ENCODE measurements around the gene ARHGEF4. TPM values are rescaled to one million over a fixed set of nuclear protein-coding genes. Genes with fewer than 3 reads are reported as not detected.

ARHGEF4 gene
- total RNA-seq, 1 experiment from 2014 or later: 26.6 TPM

DNA sequence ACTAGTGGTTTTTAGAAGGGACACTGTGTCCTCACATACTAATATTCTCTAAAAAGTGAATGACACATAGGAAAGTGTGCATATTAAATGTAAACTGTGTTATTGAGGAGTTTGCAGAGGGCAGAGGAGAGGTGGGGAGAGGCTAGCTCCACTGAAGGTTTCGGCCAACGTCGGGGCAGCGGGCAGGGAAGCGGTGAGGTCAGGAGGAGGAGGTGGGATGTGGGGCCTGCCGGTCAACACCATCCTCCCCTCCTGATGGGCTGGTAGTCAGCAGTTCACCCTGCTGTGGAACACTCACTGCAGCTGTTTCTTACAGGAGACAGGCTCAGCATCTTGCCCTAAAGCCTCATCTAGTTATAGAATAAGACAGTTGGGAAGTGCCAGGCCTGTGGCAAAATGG, 74.2 kb downstream of the ARHGEF4 start:
- Histone ChIP-seq H3K27ac (ENCODE audit: low read depth, low read length) (no peak overlapping the region), H3K4me2 (ENCODE audit: low read length) (no peak overlapping the region), H3K79me2 (ENCODE audit: insufficient read depth, low read length) (no peaks in the 10 kb centered on the region), H3K9me2 (ENCODE audit: insufficient read depth) (no peaks in the 10 kb centered on the region), H3K4me1 (ENCODE audit: control insufficient read depth in 1 of 2, insufficient read depth in 2 of 2, low read length in 2 of 2) (no peaks in the 10 kb centered on the region), H2AFZ (ENCODE audit: low read depth, low read length, poor library complexity, severe bottlenecking) (no peak overlapping the region), H3K36me3 (ENCODE audit: control insufficient read depth in 1 of 2, insufficient read depth in 2 of 2, low read length in 2 of 2) (no peaks in the 10 kb centered on the region), H3K4me3 (replicated peaks in 1 of 2; ENCODE audit: low read depth in 1 of 2, low read length in 2 of 2) (no peak overlapping the region), H3K9ac (ENCODE audit: low read length) (no peak overlapping the region), H3K27me3 (ENCODE audit: insufficient read depth, low read length) (no peaks in the 10 kb centered on the region), H4K20me1 (ENCODE audit: insufficient read depth) (0 out of 2 replicates have a peak, but pooled peaks cover 3% of the 10 kb centered on the region), H3K9me3 (ENCODE audit: control insufficient read depth in 1 of 2, insufficient read depth in 1 of 2, low read depth in 1 of 2, low read length in 2 of 2) (no peaks in the 10 kb centered on the region)
- ATAC-seq (no peak), DNase-seq (ENCODE audit: low read depth, low spot score) (no peak)
- TF ChIP-seq POLR2AphosphoS5 (IDR thresholded peaks at IDR 0.05; ENCODE audit: low read depth, low read length) (no peak), EZH2phosphoT487 (IDR thresholded peaks at IDR 0.05; ENCODE audit: borderline replicate concordance) (no peak), EZH2 (IDR thresholded peaks at IDR 0.05) (no peak), ZNF274 (IDR thresholded peaks at IDR 0.05; ENCODE audit: low read depth, low read length) (no peak)
- intact Hi-C loops (cut with micrococcal nuclease): no loop called here
- no TSS peak for BruUV-seq (replicated peaks)
- CTCF ChIA-PET: no interaction called here
- POLR2A ChIA-PET: no interaction called here
- RAD21 ChIA-PET (ENCODE audit: low non-redundant PET in 1 of 2, low total read pairs in 2 of 2, uncharacterized antibody in 2 of 2, unreplicated experiment in 2 of 2): no interaction called here

DNA sequence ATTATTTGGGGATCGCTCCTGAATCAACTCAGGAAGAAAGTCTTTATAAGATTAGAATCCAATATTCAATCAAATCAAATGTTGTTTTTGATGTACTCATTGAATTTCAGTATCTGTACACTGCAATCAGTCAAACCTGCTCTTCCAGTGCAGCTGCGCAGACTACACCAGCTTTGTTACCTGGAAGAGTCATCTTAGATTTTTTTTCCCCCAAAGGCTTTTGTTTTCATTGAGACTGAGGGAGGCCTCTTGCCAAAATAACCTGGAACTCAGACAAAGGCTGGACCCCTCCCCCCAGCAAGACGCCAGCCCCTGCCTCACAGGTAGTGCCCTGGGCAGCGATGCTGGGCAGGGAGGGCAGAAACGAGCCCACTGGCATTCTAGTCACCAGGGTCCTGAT, 74.8 kb downstream of the ARHGEF4 start:
- TF ChIP-seq, protein P1, sequence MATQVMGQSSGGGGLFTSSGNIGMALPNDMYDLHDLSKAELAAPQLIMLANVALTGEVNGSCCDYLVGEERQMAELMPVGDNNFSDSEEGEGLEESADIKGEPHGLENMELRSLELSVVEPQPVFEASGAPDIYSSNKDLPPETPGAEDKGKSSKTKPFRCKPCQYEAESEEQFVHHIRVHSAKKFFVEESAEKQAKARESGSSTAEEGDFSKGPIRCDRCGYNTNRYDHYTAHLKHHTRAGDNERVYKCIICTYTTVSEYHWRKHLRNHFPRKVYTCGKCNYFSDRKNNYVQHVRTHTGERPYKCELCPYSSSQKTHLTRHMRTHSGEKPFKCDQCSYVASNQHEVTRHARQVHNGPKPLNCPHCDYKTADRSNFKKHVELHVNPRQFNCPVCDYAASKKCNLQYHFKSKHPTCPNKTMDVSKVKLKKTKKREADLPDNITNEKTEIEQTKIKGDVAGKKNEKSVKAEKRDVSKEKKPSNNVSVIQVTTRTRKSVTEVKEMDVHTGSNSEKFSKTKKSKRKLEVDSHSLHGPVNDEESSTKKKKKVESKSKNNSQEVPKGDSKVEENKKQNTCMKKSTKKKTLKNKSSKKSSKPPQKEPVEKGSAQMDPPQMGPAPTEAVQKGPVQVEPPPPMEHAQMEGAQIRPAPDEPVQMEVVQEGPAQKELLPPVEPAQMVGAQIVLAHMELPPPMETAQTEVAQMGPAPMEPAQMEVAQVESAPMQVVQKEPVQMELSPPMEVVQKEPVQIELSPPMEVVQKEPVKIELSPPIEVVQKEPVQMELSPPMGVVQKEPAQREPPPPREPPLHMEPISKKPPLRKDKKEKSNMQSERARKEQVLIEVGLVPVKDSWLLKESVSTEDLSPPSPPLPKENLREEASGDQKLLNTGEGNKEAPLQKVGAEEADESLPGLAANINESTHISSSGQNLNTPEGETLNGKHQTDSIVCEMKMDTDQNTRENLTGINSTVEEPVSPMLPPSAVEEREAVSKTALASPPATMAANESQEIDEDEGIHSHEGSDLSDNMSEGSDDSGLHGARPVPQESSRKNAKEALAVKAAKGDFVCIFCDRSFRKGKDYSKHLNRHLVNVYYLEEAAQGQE (IDR thresholded peaks at IDR 0.05; ENCODE audit: low read depth): no peak
- TF ChIP-seq, protein P2, sequence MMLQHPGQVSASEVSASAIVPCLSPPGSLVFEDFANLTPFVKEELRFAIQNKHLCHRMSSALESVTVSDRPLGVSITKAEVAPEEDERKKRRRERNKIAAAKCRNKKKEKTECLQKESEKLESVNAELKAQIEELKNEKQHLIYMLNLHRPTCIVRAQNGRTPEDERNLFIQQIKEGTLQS (IDR thresholded peaks at IDR 0.05): no peak
- TF ChIP-seq YY1 (IDR thresholded peaks at IDR 0.05; ENCODE audit: extremely low read depth, insufficient replicate concordance, low read depth, low read length) (no peak), EZH2 (IDR thresholded peaks at IDR 0.05) (no peak), SP1 (IDR thresholded peaks at IDR 0.05; ENCODE audit: low read depth) (no peak), JUND (IDR thresholded peaks at IDR 0.05) (no peak), EZH2phosphoT487 (IDR thresholded peaks at IDR 0.05; ENCODE audit: borderline replicate concordance) (no peak)
- ChIA-PET POLR2A (no interaction called here), CTCF (no interaction called here), RAD21 (ENCODE audit: low non-redundant PET in 1 of 2, low total read pairs in 2 of 2, uncharacterized antibody in 2 of 2, unreplicated experiment in 2 of 2) (no interaction called here)
- no peaks in the 10 kb centered on the region for H4K20me1 ChIP-seq (ENCODE audit: insufficient read depth)
- H3K4me2 ChIP-seq (ENCODE audit: low read length): no peak overlapping the region
- no peaks in the 10 kb centered on the region for H3K79me2 ChIP-seq (ENCODE audit: insufficient read depth, low read length)
- no peaks in the 10 kb centered on the region for H3K4me1 ChIP-seq (ENCODE audit: control insufficient read depth in 1 of 2, insufficient read depth in 2 of 2, low read length in 2 of 2)
- DNase-seq (ENCODE audit: low read depth, low spot score) (no peak), ATAC-seq (no peak)
- no TSS peak for BruUV-seq (replicated peaks)
- no peaks in the 10 kb centered on the region for H3K36me3 ChIP-seq (ENCODE audit: control insufficient read depth in 1 of 2, insufficient read depth in 2 of 2, low read length in 2 of 2)
- intact Hi-C loops (cut with micrococcal nuclease): no loop called here
- H3K4me3 ChIP-seq (replicated peaks in 1 of 2; ENCODE audit: low read depth in 1 of 2, low read length in 2 of 2): no peak overlapping the region
- H3K27ac ChIP-seq (ENCODE audit: low read depth, low read length): no peak overlapping the region
- no peak overlapping the region for H3K9ac ChIP-seq (ENCODE audit: low read length)
- no peaks in the 10 kb centered on the region for H3K27me3 ChIP-seq (ENCODE audit: insufficient read depth, low read length)
- no peaks in the 10 kb centered on the region for H3K9me2 ChIP-seq (ENCODE audit: insufficient read depth)
- no peak overlapping the region for H2AFZ ChIP-seq (ENCODE audit: low read depth, low read length, poor library complexity, severe bottlenecking)
- no peaks in the 10 kb centered on the region for H3K9me3 ChIP-seq (ENCODE audit: control insufficient read depth in 1 of 2, insufficient read depth in 1 of 2, low read depth in 1 of 2, low read length in 2 of 2)

All from HCT116 (cell line).